IPS DF 6.9 (cell line): ENCODE data around the gene MPO.

ENCODE experiments used
- DNase-seq: peaks from one replicate; pipeline ENCODE4 v3.0.0-alpha.2; 2013; ENCODE audit warnings: low read depth, low spot score
- H3K27ac ChIP-seq: one replicate; pipeline ENCODE4 v1.5.1; 2013; ENCODE audit warnings: low read length, control low read depth
- H3K27me3 ChIP-seq: 2 replicates; pipeline ENCODE4 v1.6.1; 2013; ENCODE audit warnings: mild to moderate bottlenecking, low read length; ENCODE audit not compliant: control insufficient read depth, insufficient read depth
- H3K36me3 ChIP-seq: 2 replicates; pipeline ENCODE4 v1.6.1; 2013; ENCODE audit warnings: low read length; ENCODE audit not compliant: control insufficient read depth, insufficient read depth
- H3K4me1 ChIP-seq: 2 replicates; pipeline ENCODE4 v1.6.1; 2013; ENCODE audit warnings: low read length; ENCODE audit not compliant: control insufficient read depth, insufficient read depth
- H3K4me3 ChIP-seq: 2 replicates; pipeline ENCODE4 v1.5.1; 2013; ENCODE audit warnings: mild to moderate bottlenecking, low read length
- H3K9me3 ChIP-seq: 2 replicates; pipeline ENCODE4 v1.6.1; 2013; ENCODE audit warnings: low read length, inconsistent platforms; ENCODE audit not compliant: control insufficient read depth, insufficient read depth
- WGBS: extraction: QIAGEN DNeasy Blood & Tissue Kit; methylation state at CpG from one replicate; pipeline ENCODE4 v1.1.7; 2013; ENCODE audit warnings: mixed read lengths, missing lambda C conversion rate; ENCODE audit not compliant: insufficient read length, insufficient coverage; 5-methylcytosine and 5-hydroxymethylcytosine counted together

Gene MPO

GRCh38 chr17:58318627-58319172 lies 38.0 kb upstream of the MPO start:
- DNase-seq, result no peak
- no peak overlapping the region for H3K27ac ChIP-seq
- no peak overlapping the region for H3K4me3 ChIP-seq
- H3K36me3 ChIP-seq, result no peaks in the 10 kb centered on the region; the same call in 1 of the 2 replicates
- no peaks in the 10 kb centered on the region; the same call in 1 of the 2 replicates for H3K27me3 ChIP-seq
- WGBS, result no CpG with 5 or more reads among the region's 7 CpGs
- no peaks in the 10 kb centered on the region for H3K4me1 ChIP-seq
- no peaks in the 10 kb centered on the region for H3K9me3 ChIP-seq

GRCh38 chr17:58318065-58318481 lies 37.3 kb upstream of the MPO start:
- no CpG with 5 or more reads among the region's 9 CpGs for WGBS
- Histone ChIP-seq H3K36me3 (no peaks in the 10 kb centered on the region; the same call in 1 of the 2 replicates), H3K4me3 (no peak overlapping the region), H3K4me1 (no peaks in the 10 kb centered on the region), H3K9me3 (no peaks in the 10 kb centered on the region), H3K27me3 (no peaks in the 10 kb centered on the region; the same call in 1 of the 2 replicates), H3K27ac (no peak overlapping the region)
- no peak for DNase-seq

- no peaks in the 10 kb centered on the region for H3K27me3 ChIP-seq
- no CpG with 5 or more reads among the region's 5 CpGs for WGBS
- DNase-seq, result no peak
- H3K36me3 ChIP-seq, result no peaks in the 10 kb centered on the region; the same call in 1 of the 2 replicates
- H3K4me1 ChIP-seq, result no peaks in the 10 kb centered on the region
- no peaks in the 10 kb centered on the region for H3K9me3 ChIP-seq
- H3K27ac ChIP-seq, result no peak overlapping the region
- H3K4me3 ChIP-seq, result no peak overlapping the region
Observed at GRCh38 chr17:58317421-58318064, 36.8 kb upstream of the MPO start.

- Histone ChIP-seq H3K36me3 (no peaks in the 10 kb centered on the region; the same call in 1 of the 2 replicates), H3K27ac (no peak overlapping the region), H3K27me3 (no peaks in the 10 kb centered on the region), H3K4me3 (no peak overlapping the region), H3K9me3 (no peaks in the 10 kb centered on the region), H3K4me1 (no peaks in the 10 kb centered on the region)
- no peak for DNase-seq
- no CpG with 5 or more reads among the region's 8 CpGs for WGBS
Observed at GRCh38 chr17:58316260-58316960, 35.7 kb upstream of the MPO start.

GRCh38 chr17:58315750-58316149 lies 35.0 kb upstream of the MPO start:
- H3K27ac ChIP-seq, result no peak overlapping the region
- no peaks in the 10 kb centered on the region; the same call in 1 of the 2 replicates for H3K36me3 ChIP-seq
- no peak for DNase-seq
- H3K4me1 ChIP-seq, result no peaks in the 10 kb centered on the region
- no peak overlapping the region for H3K4me3 ChIP-seq
- WGBS, result no CpG with 5 or more reads among the region's 4 CpGs
- H3K9me3 ChIP-seq, result no peaks in the 10 kb centered on the region
- H3K27me3 ChIP-seq, result no peaks in the 10 kb centered on the region

- no peaks in the 10 kb centered on the region for H3K27me3 ChIP-seq
- H3K9me3 ChIP-seq, result no peaks in the 10 kb centered on the region
- H3K4me3 ChIP-seq, result no peak overlapping the region
- WGBS, result no CpG with 5 or more reads among the region's 6 CpGs
- no peak overlapping the region for H3K27ac ChIP-seq
- no peak for DNase-seq
- no peaks in the 10 kb centered on the region; the same call in 1 of the 2 replicates for H3K36me3 ChIP-seq
- H3K4me1 ChIP-seq, result no peaks in the 10 kb centered on the region
Observed at GRCh38 chr17:58315281-58315711, 34.6 kb upstream of the MPO start.

- no peaks in the 10 kb centered on the region for H3K9me3 ChIP-seq
- H3K4me3 ChIP-seq, result no peak overlapping the region
- no peaks in the 10 kb centered on the region; the same call in 1 of the 2 replicates for H3K36me3 ChIP-seq
- no peak for DNase-seq
- WGBS, result no CpG with 5 or more reads among the region's 6 CpGs
- H3K27me3 ChIP-seq, result no peaks in the 10 kb centered on the region
- H3K27ac ChIP-seq, result no peak overlapping the region
- no peaks in the 10 kb centered on the region for H3K4me1 ChIP-seq
Observed at GRCh38 chr17:58314706-58315015, 33.9 kb upstream of the MPO start.

GRCh38 chr17:58313815-58314705 lies 33.3 kb upstream of the MPO start:
- Histone ChIP-seq H3K27ac (no peak overlapping the region), H3K9me3 (no peaks in the 10 kb centered on the region), H3K4me3 (no peak overlapping the region), H3K27me3 (no peaks in the 10 kb centered on the region), H3K4me1 (no peaks in the 10 kb centered on the region), H3K36me3 (no peaks in the 10 kb centered on the region; the same call in 1 of the 2 replicates)
- WGBS, result no CpG with 5 or more reads among the region's 7 CpGs
- no peak for DNase-seq

GRCh38 chr17:58312829-58313228 lies 32.1 kb upstream of the MPO start:
- no peaks in the 10 kb centered on the region for H3K36me3 ChIP-seq
- WGBS, result no CpG with 5 or more reads among the region's 1 CpG
- H3K4me1 ChIP-seq, result no peaks in the 10 kb centered on the region
- no peaks in the 10 kb centered on the region for H3K27me3 ChIP-seq
- DNase-seq, result no peak
- H3K27ac ChIP-seq, result no peak overlapping the region
- no peaks in the 10 kb centered on the region for H3K9me3 ChIP-seq
- no peak overlapping the region for H3K4me3 ChIP-seq

GRCh38 chr17:58312021-58312630 lies 31.4 kb upstream of the MPO start:
- no peak overlapping the region for H3K4me3 ChIP-seq
- no peaks in the 10 kb centered on the region for H3K9me3 ChIP-seq
- WGBS, result no CpG with 5 or more reads among the region's 23 CpGs
- H3K4me1 ChIP-seq, result no peaks in the 10 kb centered on the region
- H3K27ac ChIP-seq, result no peak overlapping the region
- DNase-seq, result no peak
- no peaks in the 10 kb centered on the region for H3K27me3 ChIP-seq
- H3K36me3 ChIP-seq, result no peaks in the 10 kb centered on the region
